HCT116 (cell line): ENCODE data around the gene PGBD1. TPM values are rescaled to one million over a fixed set of nuclear protein-coding genes. Genes with fewer than 3 reads are reported as not detected.

Experiments used
- ATAC-seq: fragments of 200-7000 bp; cut with Tn5 transposase; 2 replicates; pipeline ENCODE4 v1.9.1; 2020; ENCODE audit warnings: mild to moderate bottlenecking, moderate library complexity
- BruUV-seq: library from RNA; stranded (reverse); fragments of 400-500 nt; replicated peaks from 2 replicates; lab custom pipeline; 2021; lab: Mats Ljungman, UMichigan
- CTCF ChIA-PET: fragments of 300-600 bp; sonication (Branson Sonifier 250); formaldehyde crosslinking; loops from one replicate; lab custom pipeline; 2021; ENCODE audit warnings: antibody characterized with exemption; lab: Charles Lee
- POLR2A ChIA-PET: fragments of 300-600, 350-600 bp; sonication (Branson Sonifier 250); formaldehyde crosslinking; loops from one replicate; lab custom pipeline; 2021; ENCODE audit warnings: antibody characterized with exemption; lab: Charles Lee
- RAD21 ChIA-PET, 2 experiments: fragments of 300-600 bp; sonication (Branson Sonifier 250); formaldehyde crosslinking; loops; one replicate each; lab custom pipeline; 2023; ENCODE audit warnings: low total read pairs in 2 of 2; ENCODE audit not compliant: uncharacterized antibody in 2 of 2, unreplicated experiment in 2 of 2, low non-redundant PET in 1 of 2; lab: Charles Lee
- DNase-seq: peaks from one replicate; pipeline ENCODE4 v3.0.0-alpha.2; 2010; ENCODE audit warnings: low read depth, low spot score
- H2AFZ ChIP-seq: fragments of 200-600 bp; shearing (Covaris generic), sonication (generic); 2 replicates; pipeline ENCODE4 v1.6.1; 2017; ENCODE audit warnings: low read depth, mixed run types, mixed read lengths, antibody characterized with exemption, low read length; ENCODE audit not compliant: poor library complexity, severe bottlenecking
- H3K27ac ChIP-seq: 2 replicates; pipeline ENCODE4 v1.5.1; 2012; ENCODE audit warnings: low read depth, low read length
- H3K27me3 ChIP-seq: fragments of 200-600 bp; sonication (generic); 2 replicates; pipeline ENCODE4 v1.6.1; 2016; ENCODE audit warnings: mixed run types, low read length, mixed read lengths; ENCODE audit not compliant: insufficient read depth
- H3K36me3 ChIP-seq, 2 experiments: fragments of 200-500 bp in 1 of 2; fragments of 200-600 bp in 1 of 2; sonication (Bioruptor generic) in 1 of 2; sonication (generic) in 1 of 2; 2 replicates each; pipeline versions ENCODE4 v1.5.1 to v1.6.1; 2014 to 2016; ENCODE audit warnings: low read length in 2 of 2, inconsistent platforms in 1 of 2, mixed read lengths in 1 of 2, mixed run types in 1 of 2; ENCODE audit not compliant: insufficient read depth in 2 of 2, control insufficient read depth in 1 of 2
- H3K4me1 ChIP-seq, 2 experiments: fragments of 200-600 bp in 1 of 2; sonication (generic) in 1 of 2; 2 replicates each; pipeline versions ENCODE4 v1.5.1 to v1.6.1; 2012 to 2017; ENCODE audit warnings: low read length in 2 of 2, inconsistent platforms in 1 of 2, mild to moderate bottlenecking in 1 of 2, mixed read lengths in 1 of 2, mixed run types in 1 of 2, moderate library complexity in 1 of 2; ENCODE audit not compliant: insufficient read depth in 2 of 2, control insufficient read depth in 1 of 2
- H3K4me2 ChIP-seq: fragments of 200-600 bp; sonication (generic); 2 replicates; pipeline ENCODE4 v1.6.1; 2017; ENCODE audit warnings: mixed run types, low read length, mixed read lengths
- H3K4me3 ChIP-seq, 2 experiments: fragments of 200-600 bp in 1 of 2; sonication (generic) in 1 of 2; replicated peaks in 1 of 2; 2 replicates each; pipeline ENCODE4 v1.5.1; 2011 to 2016; ENCODE audit warnings: low read length in 2 of 2, control low read depth in 1 of 2, low read depth in 1 of 2, mild to moderate bottlenecking in 1 of 2, mixed read lengths in 1 of 2, mixed run types in 1 of 2
- H3K79me2 ChIP-seq: fragments of 200-600 bp; sonication (generic); 2 replicates; pipeline ENCODE4 v1.6.1; 2017; ENCODE audit warnings: mild to moderate bottlenecking, mixed run types, low read length, moderate library complexity, mixed read lengths; ENCODE audit not compliant: insufficient read depth
- H3K9ac ChIP-seq: fragments of 200-600 bp; sonication (generic); 2 replicates; pipeline ENCODE4 v1.6.1; 2016; ENCODE audit warnings: low read length, mixed read lengths
- H3K9me2 ChIP-seq: fragments of 200-600 bp; sonication (generic), shearing (Covaris generic); 2 replicates; pipeline ENCODE4 v1.6.1; 2017; ENCODE audit warnings: mixed run types, mild to moderate bottlenecking, moderate library complexity; ENCODE audit not compliant: insufficient read depth
- H3K9me3 ChIP-seq, 2 experiments: fragments of 200-500 bp in 1 of 2; fragments of 200-600 bp in 1 of 2; sonication (Bioruptor generic) in 1 of 2; sonication (generic) in 1 of 2; 2 replicates each; pipeline ENCODE4 v1.6.1; 2014 to 2017; ENCODE audit warnings: low read length in 2 of 2, mixed read lengths in 2 of 2, inconsistent platforms in 1 of 2, low read depth in 1 of 2, mild to moderate bottlenecking in 1 of 2, mixed run types in 1 of 2, moderate library complexity in 1 of 2; ENCODE audit not compliant: control insufficient read depth in 1 of 2, insufficient read depth in 1 of 2
- H4K20me1 ChIP-seq: fragments of 200-600 bp; sonication (generic), shearing (Covaris generic); 2 replicates; pipeline ENCODE4 v1.6.1; 2017; ENCODE audit warnings: mixed run types, mild to moderate bottlenecking, moderate library complexity; ENCODE audit not compliant: insufficient read depth
- ATF3 ChIP-seq: IDR thresholded peaks from 2 replicates; pipeline ENCODE4 v1.6.1; 2012
- CTCF ChIP-seq, 3 experiments: fragments of 200-600 bp in 1 of 3; sonication (generic) in 1 of 3; IDR thresholded peaks in 2 of 3; conservative IDR thresholded peaks in 1 of 3; 2 replicates each; pipeline ENCODE4 v1.5.1; 2012 to 2017; ENCODE audit warnings: low read depth in 2 of 3, low read length in 2 of 3, antibody characterized with exemption in 1 of 3, borderline replicate concordance in 1 of 3, control low read depth in 1 of 3, mild to moderate bottlenecking in 1 of 3, mixed read lengths in 1 of 3, mixed run types in 1 of 3, moderate library complexity in 1 of 3; ENCODE audit not compliant: insufficient read depth in 1 of 3
- ELF1 ChIP-seq: IDR thresholded peaks from 2 replicates; pipeline ENCODE4 v1.6.1; 2012; ENCODE audit warnings: low read depth, borderline replicate concordance
- FOSL1 ChIP-seq: IDR thresholded peaks from 2 replicates; pipeline ENCODE4 v1.6.1; 2012; ENCODE audit warnings: low read depth
- REST ChIP-seq: IDR thresholded peaks from 2 replicates; pipeline ENCODE4 v1.6.1; 2012; ENCODE audit warnings: low read depth
- SIN3A ChIP-seq: IDR thresholded peaks from 2 replicates; pipeline ENCODE4 v1.6.1; 2012; ENCODE audit warnings: low read depth
- SP1 ChIP-seq: IDR thresholded peaks from 2 replicates; pipeline ENCODE4 v1.6.1; 2012; ENCODE audit warnings: low read depth
- ZFX ChIP-seq: fragments of 450-650 bp; IDR thresholded peaks from 2 replicates; pipeline ENCODE4 v1.6.1; 2017
- intact Hi-C: fragments of 100-400 bp; cut with micrococcal nuclease; formaldehyde crosslinking; loops from 2 replicates; pipeline ENCODE4 v1.10.0; 2022
- total RNA-seq: library from RNA; stranded (reverse); gene quantifications from one replicate; pipeline ENCODE4 v1.2.1, GENCODE V29; 2021; ENCODE audit not compliant: unreplicated experiment

The PGBD1 gene
- total RNA-seq, 1 experiment from 2014 or later = 3.6 TPM

- intact Hi-C loops = no loop called here
Observed at GRCh38 chr6:28322661-28323060, 41.3 kb downstream of the PGBD1 start.

More at GRCh38 chr6:28322661-28323060, 41.3 kb downstream of the PGBD1 start:
- H3K4me3 ChIP-seq = no peak overlapping the region
- H3K4me2 ChIP-seq = no peak overlapping the region
- no peaks in the 10 kb centered on the region for H3K4me1 ChIP-seq
- H4K20me1 ChIP-seq = no peaks in the 10 kb centered on the region
- no peak for TF ChIP-seq CTCF (IDR thresholded peaks at IDR 0.05 in 2 of 3, conservative IDR thresholded peaks at IDR 0.05 in 1 of 3; ENCODE audit: borderline replicate concordance in 1 of 3, insufficient read depth in 1 of 3, low read depth in 2 of 3, low read length in 2 of 3)
- TF ChIP-seq ELF1 = no peak
- no peak for TF ChIP-seq REST
- no peak for TF ChIP-seq SP1
- TF ChIP-seq FOSL1 = no peak
- TF ChIP-seq SIN3A = no peak
- no peak for TF ChIP-seq ATF3
- TF ChIP-seq ZFX = no peak
- H2AFZ ChIP-seq = no peak overlapping the region
- no peaks in the 10 kb centered on the region for H3K9me2 ChIP-seq
- H3K9me3 ChIP-seq = peaks cover 5 to 18% of the 10 kb centered on the region in 2 experiments; a peak in 3 of 4 replicates
- BruUV-seq = no TSS peak
- RAD21 ChIA-PET = no interaction called here
- H3K27ac ChIP-seq = no peak overlapping the region
- no peaks in the 10 kb centered on the region for H3K79me2 ChIP-seq
- no peaks in the 10 kb centered on the region for H3K27me3 ChIP-seq
- ATAC-seq (no peak), DNase-seq (no peak)
- CTCF ChIA-PET = no interaction called here
- H3K36me3 ChIP-seq = peaks cover 0 to 17% of the 10 kb centered on the region in 2 experiments; a peak in 1 of 4 replicates
- POLR2A ChIA-PET = no interaction called here
- H3K9ac ChIP-seq = no peak overlapping the region
